GOT3 (cell line): ENCODE results near the gene HSD17B8.
"Not testable (repeated sequence)": the region's sequence is repeated elsewhere in the genome, so short reads cannot be mapped to it uniquely, and the experiment has no call there.

Source experiments
- DNase-seq: peaks from one replicate; lab custom pipeline; 2025; ENCODE audit warnings: mixed read lengths; lab: John Stamatoyannopoulos, UW

The HSD17B8 gene

DNA sequence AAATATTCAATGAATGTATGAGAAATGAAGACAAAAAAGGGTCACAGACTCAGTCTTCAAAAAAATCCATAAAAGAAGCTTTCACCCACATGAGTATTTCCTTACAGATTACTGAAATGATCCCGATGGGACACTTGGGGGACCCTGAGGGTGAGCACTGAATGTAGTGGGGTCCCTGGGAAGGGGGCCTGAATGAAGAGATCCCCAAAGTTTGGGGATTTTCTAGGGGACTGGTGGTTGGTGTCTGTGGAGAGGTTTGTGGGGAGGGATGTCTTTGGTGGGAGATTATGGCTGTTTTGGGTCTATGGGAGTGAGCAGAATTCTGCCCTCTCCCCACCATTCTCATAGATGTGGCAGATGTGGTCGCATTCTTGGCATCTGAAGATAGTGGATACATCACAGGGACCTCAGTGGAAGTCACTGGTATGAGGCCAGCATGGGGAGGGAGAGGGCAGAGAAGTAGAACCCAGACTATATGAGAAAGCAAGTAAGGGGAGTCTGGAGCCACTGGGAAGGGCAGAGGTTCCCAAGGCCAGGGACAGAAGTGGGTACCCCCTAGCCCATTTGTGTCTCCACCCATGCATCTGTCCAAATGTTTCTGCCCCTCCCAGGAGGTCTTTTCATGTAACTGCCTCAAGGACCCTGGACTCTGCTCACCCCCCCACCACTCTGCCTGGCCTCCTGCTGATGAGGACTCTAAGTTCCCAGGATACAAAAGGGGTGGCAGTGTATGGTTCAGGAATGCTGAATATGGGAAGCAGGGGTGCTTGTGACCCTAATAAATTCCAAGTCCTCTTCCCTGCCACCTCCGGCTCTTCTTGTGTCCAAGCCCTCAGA lies 1.8 kb downstream of the HSD17B8 start:
- DNase-seq: no peak

DNA sequence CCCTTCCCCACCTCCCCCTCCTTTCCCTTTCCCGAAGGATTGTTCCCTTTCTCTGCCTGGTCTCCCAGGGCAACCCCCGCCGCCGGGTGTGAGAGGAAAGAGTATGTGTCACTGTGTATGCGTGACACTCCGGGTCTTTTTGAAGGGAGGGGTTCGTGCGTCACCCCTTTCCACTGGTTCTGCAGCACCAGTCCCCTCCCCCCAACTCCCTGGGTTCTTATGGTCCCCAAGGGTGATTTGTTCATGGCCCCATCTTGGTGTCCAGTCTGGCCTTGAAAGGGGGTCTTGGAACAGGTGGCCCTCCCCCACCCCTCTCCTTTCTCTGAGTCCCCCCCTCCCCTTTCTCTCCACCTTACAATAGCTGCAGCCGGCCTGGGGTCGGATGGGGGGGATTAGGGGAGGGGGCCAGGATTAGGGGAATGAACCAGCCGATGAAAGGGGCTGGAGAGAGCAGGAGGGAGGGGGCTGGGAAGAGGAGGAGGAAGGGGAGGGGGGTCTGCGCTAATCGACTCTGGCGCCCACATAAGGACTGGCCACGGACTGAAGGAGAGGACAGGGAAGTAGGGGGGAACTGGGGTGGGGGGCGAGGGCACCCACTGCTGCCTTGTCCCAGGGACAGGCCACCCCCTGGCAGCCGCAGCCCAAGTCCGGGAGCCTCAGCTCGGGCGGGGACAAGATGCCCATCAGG lies 2.6 kb downstream of the HSD17B8 start:
- DNase-seq: no peak

DNA sequence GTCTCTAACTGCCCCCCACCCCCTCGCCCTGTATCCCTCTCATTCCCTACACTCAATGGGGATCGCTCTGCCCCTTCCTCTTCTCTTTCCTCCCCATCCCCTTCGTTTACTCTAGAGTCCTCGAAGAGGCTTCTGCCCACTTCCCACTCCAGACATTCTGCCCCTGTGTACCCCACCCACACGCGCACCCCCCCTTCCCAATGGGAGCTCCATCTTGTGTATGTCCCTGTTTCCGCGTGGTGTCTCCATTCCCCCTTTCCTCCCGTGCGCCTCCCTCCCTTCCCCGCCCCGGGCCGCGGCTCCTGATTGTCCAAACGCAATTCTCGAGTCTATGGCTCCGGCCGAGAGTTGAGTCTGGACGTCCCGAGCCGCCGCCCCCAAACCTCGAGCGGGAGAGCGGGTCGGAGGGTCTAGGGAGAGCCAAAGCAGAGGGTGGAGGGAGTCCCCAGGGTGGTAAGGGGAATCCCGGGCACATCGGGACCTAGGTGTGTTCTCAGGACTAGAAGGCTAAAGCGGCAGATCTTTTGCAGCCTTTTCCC lies 3.2 kb downstream of the HSD17B8 start:
- DNase-seq: no peak

DNA sequence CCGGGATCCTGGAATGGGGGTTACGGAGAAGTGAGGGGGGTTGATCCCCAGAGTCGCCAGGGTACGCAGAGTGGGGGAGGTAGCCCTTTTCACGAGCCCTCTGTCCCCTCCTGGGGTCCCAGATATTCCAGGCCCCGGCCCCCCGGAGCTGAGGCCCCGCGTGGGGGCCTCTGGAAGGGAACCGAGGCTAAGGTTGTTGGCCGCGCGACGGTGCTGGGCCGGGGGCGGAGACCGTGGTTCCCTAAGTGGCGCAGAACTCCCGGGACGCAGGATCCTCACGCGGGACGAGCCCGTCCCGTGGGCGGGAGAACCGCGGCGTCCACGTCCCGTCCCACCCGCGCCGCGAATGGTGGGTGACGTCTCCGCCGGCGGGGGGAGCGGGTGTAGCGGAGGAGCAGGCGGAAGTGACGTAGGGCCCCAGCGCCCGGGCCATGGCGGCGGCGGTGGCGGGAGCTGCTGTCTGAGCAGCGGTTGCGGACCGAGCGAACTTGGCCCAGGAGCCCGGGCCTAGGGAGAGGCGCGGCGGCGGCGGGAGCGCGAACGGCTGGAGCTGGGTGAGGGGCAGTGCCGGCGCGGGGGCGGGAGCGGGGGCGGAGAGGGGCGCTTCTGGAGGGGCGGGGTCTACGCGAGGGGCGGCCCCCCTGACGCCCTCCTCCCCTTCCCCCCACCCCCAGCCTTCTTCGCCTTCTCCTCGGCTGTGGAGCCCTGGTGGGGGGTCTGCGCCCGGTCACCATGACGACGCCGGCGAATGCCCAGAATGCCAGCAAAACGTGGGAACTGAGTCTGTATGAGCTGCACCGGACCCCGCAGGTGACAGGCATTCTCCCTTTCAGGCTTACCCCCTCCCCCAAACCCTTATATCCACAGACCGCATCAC lies 3.9 kb downstream of the HSD17B8 start, which contains the start of gene RING1:
Gene RING1 (plus strand): TSS at position 410 of the 877 bp plus-strand sequence. CDS start 323 bp downstream, at position 733.
- peak; percentile 63 for DNase-seq

DNA sequence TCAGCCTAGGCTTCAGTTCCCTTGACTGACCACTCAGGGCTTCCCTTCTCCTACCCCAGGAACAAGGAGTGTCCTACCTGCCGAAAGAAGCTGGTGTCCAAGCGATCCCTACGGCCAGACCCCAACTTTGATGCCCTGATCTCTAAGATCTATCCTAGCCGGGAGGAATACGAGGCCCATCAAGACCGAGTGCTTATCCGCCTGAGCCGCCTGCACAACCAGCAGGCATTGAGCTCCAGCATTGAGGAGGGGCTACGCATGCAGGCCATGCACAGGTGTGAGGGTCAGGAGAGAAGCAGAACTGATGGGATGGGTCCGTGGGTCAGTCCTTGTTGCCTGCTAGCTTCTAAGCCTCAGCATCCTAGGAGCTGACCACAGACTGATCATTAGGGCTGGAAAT lies 5.4 kb downstream of the HSD17B8 start:
- DNase-seq: no peak

DNA sequence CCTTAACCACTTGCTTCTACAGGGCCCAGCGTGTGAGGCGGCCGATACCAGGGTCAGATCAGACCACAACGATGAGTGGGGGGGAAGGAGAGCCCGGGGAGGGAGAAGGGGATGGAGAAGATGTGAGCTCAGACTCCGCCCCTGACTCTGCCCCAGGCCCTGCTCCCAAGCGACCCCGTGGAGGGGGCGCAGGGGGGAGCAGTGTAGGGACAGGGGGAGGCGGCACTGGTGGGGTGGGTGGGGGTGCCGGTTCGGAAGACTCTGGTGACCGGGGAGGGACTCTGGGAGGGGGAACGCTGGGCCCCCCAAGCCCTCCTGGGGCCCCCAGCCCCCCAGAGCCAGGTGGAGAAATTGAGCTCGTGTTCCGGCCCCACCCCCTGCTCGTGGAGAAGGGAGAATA lies 6.7 kb downstream of the HSD17B8 start:
- DNase-seq: no peak

DNA sequence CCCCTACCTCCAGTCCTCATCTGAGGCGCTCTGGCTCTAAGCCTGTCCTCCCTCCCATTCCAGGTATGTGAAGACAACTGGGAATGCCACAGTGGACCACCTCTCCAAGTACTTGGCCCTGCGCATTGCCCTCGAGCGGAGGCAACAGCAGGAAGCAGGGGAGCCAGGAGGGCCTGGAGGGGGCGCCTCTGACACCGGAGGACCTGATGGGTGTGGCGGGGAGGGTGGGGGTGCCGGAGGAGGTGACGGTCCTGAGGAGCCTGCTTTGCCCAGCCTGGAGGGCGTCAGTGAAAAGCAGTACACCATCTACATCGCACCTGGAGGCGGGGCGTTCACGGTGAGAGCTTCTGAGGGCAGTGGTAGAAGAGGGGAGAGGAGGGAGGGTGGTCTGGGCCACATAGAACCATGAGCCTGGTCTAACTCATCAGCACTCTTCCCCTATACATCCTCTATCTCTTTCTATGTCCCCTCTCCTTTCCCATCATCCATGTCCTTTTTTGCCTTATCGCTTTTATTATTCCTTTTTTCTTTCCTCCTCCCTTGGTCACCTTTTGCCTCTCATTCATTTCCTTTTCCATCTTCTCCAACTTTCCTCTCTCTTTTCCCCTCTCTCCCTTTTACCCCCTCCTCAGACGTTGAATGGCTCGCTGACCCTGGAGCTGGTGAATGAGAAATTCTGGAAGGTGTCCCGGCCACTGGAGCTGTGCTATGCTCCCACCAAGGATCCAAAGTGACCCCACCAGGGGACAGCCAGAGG lies 7.4 kb downstream of the HSD17B8 start:
- DNase-seq: no peak

DNA sequence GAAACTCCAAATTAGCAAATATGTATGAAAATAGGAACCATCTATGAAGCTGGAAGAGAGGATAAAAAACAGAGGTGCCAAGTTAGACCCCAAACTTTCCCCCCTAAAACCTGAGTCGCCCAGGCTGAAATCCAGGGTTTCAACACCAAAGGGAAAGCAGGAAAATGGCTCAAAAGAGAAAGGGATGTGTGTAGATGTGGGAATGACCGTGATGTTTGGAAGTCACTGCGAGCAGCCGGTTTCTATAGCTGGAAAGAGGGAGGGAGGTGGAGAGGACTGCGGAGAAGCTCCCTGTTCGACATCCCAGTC lies 8.4 kb downstream of the HSD17B8 start:
- DNase-seq: no peak

DNA sequence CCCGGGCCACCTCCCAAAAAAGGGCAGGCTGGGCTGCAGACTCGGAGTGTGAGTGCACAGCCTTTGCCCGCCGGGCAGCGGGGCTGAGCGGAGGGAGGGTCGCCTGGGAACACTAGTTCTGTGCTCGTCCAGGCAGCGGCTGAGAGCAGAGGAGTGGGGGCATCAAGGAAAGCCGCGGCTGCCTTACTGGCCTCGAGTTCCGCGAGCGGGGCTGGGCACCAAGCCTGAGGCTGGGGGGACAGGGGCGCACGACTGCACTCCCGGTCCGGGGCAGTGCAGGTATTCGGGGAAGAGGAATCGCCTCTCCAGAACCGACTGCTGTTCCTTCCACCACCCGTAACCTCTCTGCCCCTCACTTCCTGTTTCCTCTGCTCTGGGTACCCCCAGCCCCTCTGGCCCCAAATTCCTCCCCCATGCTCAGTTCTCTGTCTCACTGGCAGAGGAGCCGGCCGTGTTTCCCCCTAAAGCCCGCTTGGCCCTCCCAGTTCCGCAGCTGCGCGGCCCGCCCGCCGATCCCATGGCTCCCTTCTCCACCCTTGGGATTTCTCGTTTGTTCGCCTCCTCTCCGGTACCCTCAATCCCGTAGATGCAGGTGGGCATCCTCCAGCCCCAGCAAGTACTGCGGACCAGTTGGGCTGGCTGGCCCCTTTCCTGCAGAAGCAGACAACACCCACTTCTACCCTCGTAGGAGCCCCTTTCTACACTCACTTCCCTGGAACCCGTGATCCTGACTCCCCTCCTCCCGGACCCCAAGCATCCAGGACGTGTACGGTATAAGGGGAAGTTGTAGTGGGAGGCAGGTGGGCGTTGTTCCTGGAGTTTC lies 8.9 kb downstream of the HSD17B8 start:
- DNase-seq: no peak

DNA sequence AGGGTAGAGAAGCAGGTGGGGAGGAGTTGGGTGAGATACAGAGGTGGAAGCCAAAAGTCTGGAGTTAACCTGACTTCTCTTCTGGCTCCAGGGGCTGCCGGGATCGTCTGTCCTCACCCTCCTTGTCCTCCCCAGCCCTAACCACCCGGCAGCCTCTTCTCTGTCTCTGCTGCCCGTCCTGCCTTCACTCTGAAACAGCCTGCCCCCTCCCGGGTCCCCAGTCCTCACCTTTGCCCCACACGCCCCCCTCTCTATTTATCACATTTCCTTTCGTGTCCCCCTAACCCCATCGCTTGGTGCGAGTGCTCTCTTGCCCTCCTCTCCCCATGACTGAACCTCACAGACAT lies 9.5 kb downstream of the HSD17B8 start:
- no peak for DNase-seq

DNA sequence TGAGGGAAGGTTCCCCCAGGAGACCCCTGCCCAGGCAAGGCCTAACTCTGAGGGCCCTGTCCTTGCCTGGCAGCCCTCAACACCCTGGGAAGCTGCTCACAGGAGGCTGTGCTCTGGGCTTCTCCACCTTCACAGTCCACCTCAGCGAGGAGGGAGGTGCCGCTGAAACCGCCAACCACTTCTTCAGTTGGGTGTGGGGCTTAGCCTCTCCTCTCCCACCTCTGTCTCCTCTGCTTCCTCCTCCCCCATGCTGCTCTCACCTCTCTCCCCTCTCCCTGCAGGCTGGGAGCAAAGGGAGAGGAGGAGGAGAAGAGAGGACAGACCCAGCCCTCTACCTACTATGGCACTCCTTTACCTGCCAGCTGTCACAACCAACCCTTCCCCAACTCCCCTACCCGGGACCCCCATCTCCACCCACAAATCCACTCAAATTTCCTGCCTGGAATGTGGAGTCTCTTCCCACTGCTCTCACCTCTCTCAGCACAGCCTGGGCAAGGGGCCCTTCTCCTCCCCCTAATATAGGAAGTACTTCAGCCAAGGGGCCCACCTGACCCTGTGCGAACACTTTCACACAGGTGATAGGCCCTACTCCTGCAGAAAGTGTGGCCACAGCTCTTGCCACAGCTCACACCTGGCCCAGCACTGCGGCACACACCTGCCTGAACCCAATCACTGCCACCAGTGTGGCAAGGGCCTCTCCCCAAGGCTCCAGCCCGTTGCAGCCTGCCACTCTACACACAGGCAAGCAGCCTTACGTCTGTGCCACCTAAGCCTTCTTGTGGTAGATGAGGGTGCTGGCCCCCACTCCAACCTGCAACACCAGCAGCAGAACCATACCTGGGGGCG lies 11.0 kb downstream of the HSD17B8 start:
- DNase-seq: no peak

DNA sequence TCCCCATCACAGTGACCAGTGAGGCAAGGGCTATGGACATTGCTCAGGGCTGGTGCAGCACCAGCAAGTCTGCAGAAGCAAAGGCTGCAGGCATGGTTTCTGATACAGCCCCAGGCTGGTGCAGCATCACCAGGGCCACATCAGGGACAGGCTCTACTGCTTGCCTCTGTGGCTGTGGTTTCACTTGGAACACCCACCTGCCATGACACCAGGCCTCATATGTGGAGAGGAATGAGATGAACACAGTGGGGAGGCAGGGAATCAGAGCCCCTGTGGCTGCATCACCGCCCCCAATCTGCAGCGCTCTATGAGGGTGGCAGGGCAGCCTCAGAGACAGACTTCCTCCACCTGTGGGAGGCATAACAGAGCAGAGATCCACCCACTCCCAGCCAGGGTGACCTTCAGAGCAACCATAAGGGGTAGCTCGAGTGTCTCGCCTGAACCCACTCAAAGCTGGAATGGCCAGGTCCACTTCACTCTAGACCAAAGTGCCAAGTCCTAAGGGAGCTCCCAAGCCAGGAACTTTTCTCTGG lies 11.7 kb downstream of the HSD17B8 start:
- no peak for DNase-seq

DNA sequence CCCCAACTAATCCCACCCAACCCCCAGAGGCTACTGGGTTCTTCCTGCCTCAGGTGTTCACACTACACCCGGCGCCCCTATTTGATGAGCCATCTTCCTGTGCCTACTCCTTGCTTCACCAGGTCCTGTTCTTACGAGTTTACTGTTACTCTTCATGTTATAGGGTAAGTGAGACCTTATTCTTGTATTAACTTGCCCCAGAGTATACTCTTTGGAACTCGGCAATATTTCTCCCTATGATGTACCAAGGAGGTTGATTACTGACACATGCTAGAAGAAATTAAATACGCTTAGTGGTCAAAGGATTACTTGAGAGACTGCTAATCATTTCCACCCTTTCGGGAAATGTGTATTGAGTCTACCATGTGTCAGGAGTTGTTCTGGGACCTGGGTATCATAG lies 12.8 kb downstream of the HSD17B8 start:
- no peak for DNase-seq

DNA sequence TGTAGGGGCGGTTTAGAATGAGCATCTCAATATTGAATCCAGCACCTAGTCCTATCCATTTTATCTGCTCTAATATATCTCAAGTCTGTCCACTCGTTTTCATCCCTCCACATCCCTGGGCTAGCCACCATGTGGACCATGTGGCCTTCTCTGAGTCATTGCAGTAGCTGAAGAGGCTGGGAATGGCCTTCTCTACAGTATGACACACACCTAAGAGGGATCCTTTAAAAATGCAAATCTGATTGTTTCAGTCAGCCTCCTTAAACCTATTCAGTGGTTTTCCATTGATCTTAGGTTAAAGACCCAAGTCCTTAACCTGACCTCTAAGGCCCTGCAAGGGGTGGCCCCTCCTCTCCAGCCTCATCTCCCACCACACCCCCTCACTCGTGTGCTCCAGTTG lies 13.2 kb downstream of the HSD17B8 start:
- no peak for DNase-seq

DNA sequence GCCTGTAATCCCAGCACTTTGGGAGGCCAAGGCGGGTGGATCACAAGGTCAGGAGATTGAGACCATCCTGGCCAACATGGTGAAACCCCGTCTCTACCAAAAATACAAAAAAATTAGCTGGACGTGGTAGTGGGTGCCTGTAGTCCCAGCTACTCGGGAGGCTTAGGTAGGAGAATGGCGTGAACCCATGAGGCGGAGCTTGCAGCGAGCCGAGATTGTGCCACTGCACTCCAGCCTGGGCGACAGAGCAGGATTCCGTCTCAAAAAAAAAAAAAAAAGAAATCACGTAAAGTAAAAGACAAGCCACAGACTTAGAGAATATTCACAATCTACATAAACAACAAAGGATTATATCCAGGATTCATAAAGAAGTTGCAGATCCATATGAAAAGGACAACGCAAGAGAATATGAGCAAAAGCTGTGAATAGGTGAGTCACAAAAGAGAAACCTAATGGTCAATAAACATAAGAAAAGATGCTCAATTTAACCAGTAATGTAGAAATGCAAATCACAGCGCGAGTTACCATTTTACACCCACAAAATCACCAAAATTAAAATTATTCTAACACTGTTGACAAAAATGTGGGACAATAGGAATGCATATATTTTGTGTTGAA lies 22.2 kb downstream of the HSD17B8 start:
- DNase-seq: not testable (repeated sequence)

DNA sequence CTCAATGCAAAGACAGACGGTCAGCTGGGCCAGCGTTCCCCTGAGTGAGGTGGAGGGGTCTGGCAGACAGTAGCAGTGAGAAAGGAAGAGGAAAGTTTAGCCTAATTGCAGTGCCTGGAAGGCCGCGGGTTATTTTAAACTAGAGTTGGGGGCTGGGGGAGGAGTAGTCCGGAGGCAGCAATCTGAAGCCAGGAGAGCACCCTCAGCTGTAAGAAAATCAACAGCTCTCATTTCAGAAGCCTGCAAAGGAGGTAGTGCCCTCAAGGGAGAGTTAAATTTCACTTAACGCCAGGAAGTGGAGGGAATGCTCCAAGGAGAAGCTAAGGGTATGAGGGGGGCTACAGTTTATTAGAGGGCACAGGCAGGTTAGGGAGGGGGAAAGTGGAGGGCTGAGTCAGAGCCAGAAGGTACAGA lies 30.8 kb downstream of the HSD17B8 start:
- DNase-seq: no peak

DNA sequence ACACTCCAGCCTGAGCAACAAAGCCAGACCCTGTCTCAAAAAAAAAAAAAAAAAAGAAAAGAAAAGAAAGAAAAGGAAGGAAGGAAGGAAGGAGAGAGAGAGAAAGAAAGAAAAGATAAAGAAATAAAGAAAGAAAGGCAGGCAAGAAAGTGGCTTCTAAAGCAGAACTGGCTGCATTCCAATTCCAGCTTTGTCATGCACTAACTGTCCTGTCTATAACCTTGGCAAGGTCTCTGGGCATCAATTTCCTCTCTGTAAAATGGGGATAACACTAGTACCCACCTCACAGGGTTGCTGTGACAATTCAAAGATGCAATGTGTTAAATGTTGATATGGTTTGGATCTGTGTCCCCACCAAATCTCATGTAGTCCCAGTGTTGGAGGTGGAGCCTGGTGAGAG lies 31.9 kb downstream of the HSD17B8 start:
- no peak for DNase-seq

DNA sequence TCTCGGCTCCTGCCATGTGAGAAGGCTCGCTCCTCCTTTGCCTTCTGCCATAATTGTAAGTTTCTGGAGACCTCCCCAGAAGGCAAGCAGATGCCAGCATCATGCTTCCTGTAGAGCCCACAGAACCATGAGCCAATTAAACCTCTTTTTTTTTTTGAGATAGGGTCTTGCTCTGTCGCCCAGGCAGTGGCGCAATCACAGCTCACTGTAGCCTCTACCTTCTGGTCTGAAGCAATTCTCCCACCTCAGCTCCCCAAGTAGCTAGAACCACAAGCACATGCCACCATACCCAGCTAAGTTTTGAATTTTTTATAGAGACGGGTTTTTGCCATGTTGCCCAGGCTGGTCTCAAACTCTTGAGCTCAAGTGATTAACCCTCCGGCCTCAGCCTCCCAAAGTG lies 32.4 kb downstream of the HSD17B8 start:
- no peak for DNase-seq

DNA sequence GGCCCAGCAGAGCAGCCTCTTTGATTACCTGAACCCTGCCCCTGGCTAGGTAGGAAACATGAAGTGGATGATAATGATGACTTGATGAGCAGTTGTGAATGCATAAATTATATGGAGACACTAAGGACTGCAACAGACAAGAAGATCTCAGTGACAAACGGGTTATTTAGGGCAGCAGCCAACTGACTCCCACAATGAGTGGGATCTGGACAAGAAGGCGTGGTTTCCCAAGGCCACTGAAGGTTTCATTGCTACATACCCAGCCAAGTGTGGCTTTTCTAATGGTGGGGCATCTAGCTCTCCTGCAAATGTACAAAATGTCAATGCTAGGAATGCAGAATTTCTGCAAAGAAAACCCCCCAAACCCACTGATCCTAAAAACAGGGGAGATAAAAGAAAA lies 33.3 kb downstream of the HSD17B8 start:
- no peak for DNase-seq
